GM12891 (cell line): ENCODE measurements around the gene SKIC8. TPM values are rescaled to one million over a fixed set of nuclear protein-coding genes. Genes with fewer than 3 reads are reported as not detected.

Experiments
- DNase-seq: peaks from one replicate; pipeline ENCODE4 v3.0.0; 2011; ENCODE audit warnings: low spot score; ENCODE audit not compliant: insufficient read length
- FAIRE-seq: peaks from 2 replicates; lab custom pipeline; 2011; peaks lifted over from hg19 to GRCh38; lab: Jason Lieb, UNC
- PAX5 ChIP-seq: IDR thresholded peaks from 2 replicates; pipeline ENCODE4 v1.6.1; 2011; ENCODE audit warnings: low read length, moderate library complexity, mild to moderate bottlenecking; ENCODE audit not compliant: insufficient read depth, severe bottlenecking
- POLR2A ChIP-seq: IDR thresholded peaks from 2 replicates; pipeline ENCODE4 v1.6.1; 2011; ENCODE audit warnings: low read depth, low read length, control low read depth
- POLR2AphosphoS5 ChIP-seq: IDR thresholded peaks from 2 replicates; pipeline ENCODE4 v1.6.1; 2011; ENCODE audit warnings: low read depth, low read length, control low read depth
- POU2F2 ChIP-seq: IDR thresholded peaks from 2 replicates; pipeline ENCODE4 v1.6.1; 2011; ENCODE audit warnings: low read depth, mild to moderate bottlenecking, control low read depth, low read length, moderate library complexity
- SPI1 ChIP-seq: IDR thresholded peaks from 2 replicates; pipeline ENCODE4 v1.6.1; 2011; ENCODE audit warnings: low read depth, low read length, control low read depth
- TAF1 ChIP-seq: IDR thresholded peaks from 2 replicates; pipeline ENCODE4 v1.6.1; 2011; ENCODE audit warnings: low read depth, low read length, control low read depth
- polyA plus RNA-seq: library from polyadenylated mRNA; unstranded; fragments of >200 nt; gene quantifications from one replicate; pipeline ENCODE4 v1.2.1, GENCODE V29; 2012; ENCODE audit warnings: low read depth, missing spikeins, inconsistent platforms; ENCODE audit not compliant: missing spikeins

SKIC8 gene
- 68.3 TPM for polyA plus RNA-seq

DNA sequence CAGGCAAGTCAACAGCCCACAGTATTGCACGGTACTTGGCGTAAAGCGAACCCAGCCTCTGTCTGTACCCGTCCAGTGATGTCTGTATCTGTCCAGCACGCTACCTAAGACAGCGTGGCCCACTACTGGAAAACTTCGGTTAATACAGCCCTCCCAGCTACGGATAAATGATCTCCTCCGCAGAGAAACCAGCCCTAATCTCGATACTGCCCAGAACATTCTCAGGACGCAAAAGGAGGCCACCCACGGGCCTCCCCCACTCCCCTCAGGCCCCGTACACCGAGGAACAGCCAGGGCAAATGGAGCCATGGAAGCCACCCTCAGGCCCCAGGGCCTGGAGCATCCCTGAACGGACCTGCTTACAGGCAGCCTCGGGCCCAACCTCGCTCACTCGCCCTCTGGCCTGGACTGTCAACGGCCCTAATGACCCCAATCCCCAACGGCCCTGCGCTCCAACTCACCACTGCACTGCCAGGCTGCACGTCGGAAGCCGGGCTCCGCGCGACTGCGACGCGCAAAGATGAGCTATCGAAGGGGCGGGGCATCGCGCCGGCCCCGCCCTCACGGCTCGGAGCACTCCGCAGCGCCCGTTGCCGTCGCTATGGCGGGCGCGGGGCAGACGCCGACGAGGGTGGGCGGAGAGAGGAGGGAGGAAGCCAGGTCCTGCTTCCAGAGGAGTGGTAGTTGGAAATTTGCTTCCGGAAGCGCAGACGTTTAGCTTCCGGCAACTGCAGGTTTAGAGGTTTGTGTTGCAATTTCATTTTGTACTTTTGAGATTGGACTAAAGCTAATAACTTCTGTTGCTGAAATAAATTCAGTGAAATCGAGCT lies at the start of gene SKIC8:
Gene SKIC8 (minus strand): TSS at position 509 of the 830 bp plus-strand sequence. CDS start 3,923 bp downstream, outside the sequence.
- TF ChIP-seq POLR2A (peak; percentile 92), POU2F2 (no peak), SPI1 (0 out of 2 replicates have a peak, but pooled peaks have one; percentile 28), TAF1 (peak; percentile 84), POLR2AphosphoS5 (peak; percentile 90), PAX5 (no peak)
- DNase-seq (peak; percentile 92), FAIRE-seq (peak; percentile 99)

DNA sequence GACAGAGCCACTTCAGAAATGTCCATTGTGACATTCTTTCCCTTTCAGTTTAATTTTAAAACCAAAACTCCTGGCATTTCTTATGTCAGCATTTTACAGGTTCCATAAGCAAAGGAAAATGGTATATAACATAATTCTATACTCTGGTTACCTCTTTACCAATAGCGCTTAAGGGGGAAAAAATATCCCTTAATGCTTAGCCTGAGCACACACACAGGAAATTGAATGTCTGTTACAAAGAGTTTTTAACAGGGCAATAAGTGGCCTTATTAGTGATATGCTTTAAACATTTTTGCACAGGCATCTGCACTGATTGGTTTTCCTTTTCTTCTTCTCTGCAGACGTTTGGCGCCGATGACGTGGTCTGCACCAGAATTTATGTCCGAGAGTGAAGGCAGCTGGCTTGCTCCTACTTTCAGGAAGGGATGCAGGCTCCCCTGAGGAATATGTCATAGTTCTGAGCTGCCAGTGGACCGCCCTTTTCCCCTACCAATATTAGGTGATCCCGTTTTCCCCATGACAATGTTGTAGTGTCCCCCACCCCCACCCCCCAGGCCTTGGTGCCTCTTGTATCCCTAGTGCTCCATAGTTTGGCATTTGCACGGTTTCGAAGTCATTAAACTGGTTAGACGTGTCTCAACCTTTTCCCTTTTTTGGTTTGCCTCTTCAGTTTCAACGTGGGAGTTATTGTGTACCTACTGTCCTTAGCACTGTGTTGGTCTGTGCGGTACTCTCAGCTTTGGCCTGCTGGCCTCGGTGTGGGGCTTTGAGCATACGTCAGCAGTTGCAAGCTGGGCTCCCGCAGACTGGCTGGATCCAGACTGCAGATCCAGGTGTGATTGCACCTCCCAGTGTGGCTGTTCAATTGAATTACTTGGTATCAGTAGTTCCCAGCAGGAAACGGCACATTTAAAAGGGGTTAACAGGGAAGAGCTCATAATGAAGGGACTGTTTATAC lies 48.5 kb upstream of the SKIC8 start:
- no peak for FAIRE-seq
- DNase-seq, result no peak
- TF ChIP-seq PAX5, result no peak
- TF ChIP-seq TAF1, result no peak

DNA sequence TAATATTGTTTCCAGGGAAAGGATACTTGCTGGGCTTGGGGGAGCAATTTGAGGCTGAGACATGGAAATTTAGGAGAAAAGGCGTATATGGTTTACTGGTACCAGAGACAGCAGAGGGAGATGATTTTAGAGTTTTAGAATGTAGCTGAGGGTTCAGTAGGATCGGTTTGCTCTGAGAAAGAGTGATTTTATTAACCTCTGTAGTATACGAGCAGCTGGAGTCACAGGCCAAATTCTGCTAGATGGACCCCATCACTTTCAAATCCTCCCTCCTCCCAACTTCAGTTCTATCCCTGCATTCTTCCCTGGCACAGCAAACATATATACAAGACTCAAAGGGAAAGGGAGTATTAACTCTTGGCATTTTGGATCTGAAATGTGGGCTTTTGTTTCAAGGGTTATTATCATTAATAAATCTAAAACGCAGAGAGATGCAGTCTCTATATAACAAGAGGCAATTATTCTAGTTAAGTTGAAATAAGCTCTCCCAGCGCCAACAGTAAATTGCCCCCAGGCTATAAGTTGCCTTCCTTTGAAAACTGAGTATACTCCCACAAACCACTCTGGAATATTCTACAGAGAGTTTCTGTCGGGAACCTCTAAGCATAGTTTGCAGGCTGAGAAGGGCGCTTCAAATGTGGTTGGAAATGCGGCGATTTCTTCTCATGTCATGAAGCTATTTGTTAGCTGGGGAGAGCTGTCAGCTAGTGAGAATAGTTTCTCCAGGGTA lies 46.2 kb upstream of the SKIC8 start:
- FAIRE-seq (no peak), DNase-seq (no peak)
- no peak for TF ChIP-seq SPI1
- no peak for TF ChIP-seq TAF1
- no peak for TF ChIP-seq PAX5
- no peak for TF ChIP-seq POU2F2
- TF ChIP-seq POLR2AphosphoS5, result no peak
- TF ChIP-seq POLR2A, result no peak

DNA sequence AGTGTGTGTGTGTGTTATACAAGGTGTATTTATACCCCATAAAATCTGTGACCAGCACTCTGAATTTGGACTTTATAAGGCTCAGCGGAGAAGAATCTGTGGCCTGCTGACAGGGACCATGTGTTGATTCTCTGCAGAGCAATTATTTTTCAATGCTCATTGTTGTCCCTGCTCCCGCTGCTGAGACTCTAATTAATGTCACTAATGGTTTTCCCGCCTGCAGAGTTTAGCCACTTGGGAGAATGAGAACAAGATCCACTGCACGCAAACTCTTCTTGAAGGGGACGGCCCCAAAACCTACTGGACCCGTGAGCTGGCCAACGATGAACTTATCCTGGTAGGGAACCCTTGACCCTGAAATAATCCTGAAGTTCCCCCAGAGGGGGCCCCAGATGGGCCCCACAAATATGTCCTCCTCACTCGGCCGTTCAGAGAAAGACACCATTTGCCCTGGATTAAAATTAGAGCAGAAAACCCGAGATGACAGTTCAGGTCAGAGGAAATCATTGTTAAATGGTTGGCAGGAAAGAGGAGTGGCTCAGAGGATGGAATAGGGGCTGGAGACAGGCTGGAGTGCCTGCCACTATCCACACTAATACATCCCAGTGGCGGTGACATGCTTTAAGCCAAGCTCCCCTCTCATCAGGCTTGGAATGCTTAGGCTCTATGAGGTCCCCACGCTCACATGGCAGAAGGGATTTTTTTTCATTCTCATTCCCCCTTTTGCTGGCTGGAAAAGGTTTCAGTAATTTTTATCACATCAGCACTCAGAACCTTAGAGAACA lies 44.1 kb upstream of the SKIC8 start:
- DNase-seq (no peak), FAIRE-seq (no peak)
- TF ChIP-seq POLR2A (no peak), POLR2AphosphoS5 (no peak), SPI1 (no peak), PAX5 (no peak), POU2F2 (no peak), TAF1 (no peak)

DNA sequence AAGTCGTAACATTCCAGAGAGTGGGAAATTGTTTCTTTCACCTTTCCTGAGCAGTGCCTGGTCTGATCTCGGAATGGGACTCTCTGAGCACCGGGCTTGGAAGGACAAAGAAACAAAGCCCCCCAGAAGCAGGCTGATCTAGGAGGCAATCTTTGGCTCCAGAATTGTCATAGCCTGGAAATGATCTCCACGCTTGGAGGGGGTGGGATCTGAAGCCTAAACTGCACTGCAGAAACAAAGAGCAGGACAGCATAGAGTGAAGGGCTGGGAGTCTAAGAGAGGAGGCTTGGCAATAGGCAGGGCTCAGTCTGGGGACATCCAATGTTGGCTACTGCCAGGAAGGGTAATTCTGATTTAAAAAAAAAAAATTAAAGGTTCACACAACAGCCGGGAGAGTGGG lies 42.6 kb upstream of the SKIC8 start:
- DNase-seq (no peak), FAIRE-seq (no peak)

DNA sequence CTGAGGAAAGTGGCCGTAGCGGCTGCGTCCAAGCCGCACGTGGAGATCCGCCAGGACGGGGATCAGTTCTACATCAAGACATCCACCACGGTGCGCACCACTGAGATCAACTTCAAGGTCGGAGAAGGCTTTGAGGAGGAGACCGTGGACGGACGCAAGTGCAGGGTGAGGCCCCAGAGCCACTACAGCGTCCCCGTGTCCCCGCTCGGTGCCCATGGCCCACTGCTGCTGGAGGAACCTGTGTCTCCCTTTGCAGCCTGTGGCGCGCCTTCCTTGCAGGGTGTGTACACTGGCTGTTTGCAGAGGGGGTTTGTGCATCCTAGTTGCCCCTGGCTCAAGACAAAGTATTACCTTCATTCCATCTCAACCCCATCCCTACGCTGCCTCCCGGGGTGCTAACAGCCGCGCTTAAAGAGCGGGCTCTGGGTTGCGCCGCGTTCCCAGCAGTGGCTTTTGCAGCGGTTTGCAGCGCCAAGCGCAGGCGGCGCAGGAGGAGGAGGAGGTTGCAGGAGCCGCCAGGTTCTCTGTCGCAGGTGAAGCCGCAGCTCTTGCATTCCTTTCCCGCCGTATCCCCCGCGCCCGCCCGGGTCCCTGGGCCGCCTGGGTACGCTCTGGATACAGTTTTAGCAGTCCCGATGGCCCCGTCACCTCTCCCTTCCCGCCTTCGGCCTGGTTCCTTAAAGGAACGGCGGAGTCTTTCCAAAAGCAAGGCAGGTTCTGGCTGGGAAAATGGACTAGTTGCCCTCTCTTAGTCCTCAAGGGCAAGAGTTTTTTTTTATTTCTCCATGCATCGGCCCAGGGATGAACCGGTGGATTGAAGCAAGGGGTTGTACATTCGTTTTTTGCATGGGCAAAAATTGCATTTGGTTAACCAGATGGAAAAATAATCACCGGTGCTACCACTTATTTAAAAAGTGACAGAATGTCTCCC lies 41.9 kb upstream of the SKIC8 start:
- DNase-seq (no peak), FAIRE-seq (no peak)
- TF ChIP-seq SPI1, result no peak
- no peak for TF ChIP-seq PAX5
- no peak for TF ChIP-seq POLR2A
- TF ChIP-seq POLR2AphosphoS5, result no peak
- no peak for TF ChIP-seq POU2F2
- TF ChIP-seq TAF1, result no peak

More for the DNA sequence above, 42.6 kb upstream of the SKIC8 start:
- TF ChIP-seq POLR2A, result no peak
- TF ChIP-seq POLR2AphosphoS5, result no peak
- TF ChIP-seq SPI1, result no peak
- no peak for TF ChIP-seq PAX5
- TF ChIP-seq TAF1, result no peak
- TF ChIP-seq POU2F2, result no peak

DNA sequence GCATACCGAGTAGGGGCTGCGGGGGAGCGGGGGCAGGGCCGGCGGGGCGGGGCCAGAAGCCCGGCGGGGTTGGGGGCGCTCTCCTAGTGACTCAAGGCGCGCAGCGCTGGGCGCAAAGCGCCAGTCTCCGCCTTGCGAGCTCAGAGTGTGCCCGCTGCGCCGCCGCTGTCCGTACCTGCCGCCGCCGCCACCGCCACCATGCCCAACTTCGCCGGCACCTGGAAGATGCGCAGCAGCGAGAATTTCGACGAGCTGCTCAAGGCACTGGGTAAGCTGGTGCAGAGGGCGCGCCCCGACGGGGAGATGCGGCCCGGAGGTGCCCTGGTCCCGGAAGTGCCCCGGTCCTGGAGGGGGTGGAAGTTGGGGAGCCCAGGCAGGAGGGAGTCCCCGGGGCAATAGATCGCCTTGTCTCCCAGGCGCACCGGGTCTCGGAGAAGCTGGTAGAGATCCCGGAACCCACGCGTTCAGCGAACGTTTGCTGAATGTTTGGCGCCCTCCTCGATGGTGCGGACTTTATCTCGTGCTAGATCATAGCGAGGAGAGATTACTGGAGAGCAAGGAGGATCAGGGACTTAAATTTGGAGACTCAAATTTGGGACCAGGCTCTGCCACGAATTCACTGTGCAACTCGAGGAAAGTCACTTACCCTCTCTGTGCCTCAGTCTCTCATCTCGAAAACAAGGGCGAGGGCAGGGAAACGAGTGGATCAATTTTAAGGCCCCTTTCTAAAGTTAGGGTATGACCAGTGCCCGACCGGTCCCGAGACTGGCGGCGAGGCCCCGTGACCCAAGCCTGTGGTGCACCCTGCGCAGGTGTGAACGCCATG lies 41.0 kb upstream of the SKIC8 start, which contains the start of gene CRABP1:
Gene CRABP1 (plus strand): TSS at position 123 of the 826 bp plus-strand sequence. CDS start 76 bp downstream, at position 199.
- DNase-seq (no peak), FAIRE-seq (no peak)
- TF ChIP-seq TAF1 (no peak), PAX5 (no peak), SPI1 (no peak), POLR2A (no peak), POLR2AphosphoS5 (no peak), POU2F2 (no peak)
